ENCODE results near the gene HRH3. TPM values are rescaled to one million over a fixed set of nuclear protein-coding genes. Genes with fewer than 3 reads are reported as not detected.
A peak's percentile ranks its signal among the peaks of the same experiment; 100 is the strongest.

The HRH3 gene
- total RNA-seq, 1 experiment from 2014 or later = 1.8 TPM

DNA sequence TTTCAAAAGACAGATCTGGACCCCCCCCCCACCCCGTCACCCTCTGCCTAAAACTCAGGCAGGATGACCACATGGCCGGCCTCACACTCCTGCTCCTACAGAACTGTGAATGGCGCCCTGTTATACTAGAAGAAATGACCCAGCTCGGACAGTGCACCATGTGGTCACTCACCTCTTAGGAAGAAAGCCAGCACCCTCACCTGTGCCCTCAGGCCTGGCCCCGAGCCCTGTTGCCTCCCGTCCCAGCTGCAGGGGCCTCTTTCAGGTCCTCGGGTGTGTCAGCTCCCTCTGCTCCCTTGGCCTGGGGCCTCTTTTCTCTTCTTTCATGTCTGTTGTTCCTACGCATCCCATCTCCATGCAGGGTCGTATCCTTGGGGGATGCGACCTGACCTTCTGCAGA lies 42.0 kb upstream of the HRH3 start:
- no peaks in the 10 kb centered on the region for H3K23me2 ChIP-seq (ENCODE audit: insufficient read length, low read depth, low read length, poor library complexity, severe bottlenecking)
- no peak overlapping the region for H3T11ph ChIP-seq (ENCODE audit: low read length)
- no peak overlapping the region for H3K27ac ChIP-seq (ENCODE audit: insufficient read length, low read depth, low read length)
- H3K4ac ChIP-seq (ENCODE audit: low read depth, low read length) = no peak overlapping the region
- no peak overlapping the region for H2BK12ac ChIP-seq (ENCODE audit: insufficient read length, low read depth, low read length)
- Mint-ChIP-seq H3K9me3 (peaks cover 6 to 9% of the 10 kb centered on the region in 2 experiments; a peak in 4 of 5 replicates), H3K4me3 (no peak overlapping the region), H3K36me3 (ENCODE audit: insufficient read depth in 1 of 3, low read depth in 3 of 3) (peaks cover 40 to 80% (median 63%) of the 10 kb centered on the region in 3 experiments), H3K27me3 (ENCODE audit: low read depth) (no peaks in the 10 kb centered on the region), H3K4me1 (no peaks in the 10 kb centered on the region), H3K27ac (peak overlapping the region in 2 of 3 experiments; percentile 81 to 92; a peak in 3 of 7 replicates)
- H2BK20ac ChIP-seq (ENCODE audit: low read depth, low read length, poor library complexity, severe bottlenecking) = no peak overlapping the region
- no peak overlapping the region for H3K18ac ChIP-seq (ENCODE audit: insufficient read length, low read depth, low read length)
- H3K56ac ChIP-seq (ENCODE audit: insufficient read length, low read depth, low read length) = no peak overlapping the region
- H2AFZ ChIP-seq (ENCODE audit: low read length) = no peak overlapping the region
- no peak overlapping the region for H3K4me2 ChIP-seq (ENCODE audit: insufficient read depth, insufficient read length, low read length)
- no peaks in the 10 kb centered on the region for H3K27me3 ChIP-seq (ENCODE audit: insufficient read depth, low read length)
- WGBS (ENCODE audit: extremely low coverage, insufficient read length, low lambda C conversion rate) = no CpG with 5 or more reads among the region's 10 CpGs
- TF ChIP-seq CTCF (conservative IDR thresholded peaks at IDR 0.05) = no peak
- H2AK5ac ChIP-seq (ENCODE audit: insufficient read length, low read length) = no peak overlapping the region
- H4K20me1 ChIP-seq (ENCODE audit: control insufficient read depth, insufficient read depth, insufficient read length) = no peaks in the 10 kb centered on the region
- no peak overlapping the region for H3K23ac ChIP-seq (ENCODE audit: insufficient read length, low read depth, low read length)
- no peaks in the 10 kb centered on the region for H3K79me2 ChIP-seq (ENCODE audit: insufficient read depth, low read length)
- no peak overlapping the region for H4K5ac ChIP-seq (ENCODE audit: insufficient read length, low read depth, low read length)
- no peak overlapping the region for H3K14ac ChIP-seq (ENCODE audit: insufficient read depth, low read length)
- no peaks in the 10 kb centered on the region for H3K9me3 ChIP-seq (ENCODE audit: control insufficient read depth, low read depth, low read length)
- H4K8ac ChIP-seq (replicated peaks; ENCODE audit: insufficient read length, low read depth, low read length) = no peak overlapping the region
- no peak overlapping the region for H3K9ac ChIP-seq (ENCODE audit: extremely low read depth, insufficient read length, low read length)
- H2BK120ac ChIP-seq (ENCODE audit: low read depth, low read length, poor library complexity, severe bottlenecking) = no peak overlapping the region
- H3K4me1 ChIP-seq (ENCODE audit: insufficient read depth, low read length) = no peaks in the 10 kb centered on the region
- no peak overlapping the region for H2BK5ac ChIP-seq (ENCODE audit: insufficient read length, low read length)
- no peaks in the 10 kb centered on the region for H3K79me1 ChIP-seq (ENCODE audit: insufficient read depth, low read depth, low read length, poor library complexity, severe bottlenecking)
- DNase-seq = no peak
- no peak overlapping the region for H4K91ac ChIP-seq (ENCODE audit: insufficient read length, low read depth, low read length)
- no peak overlapping the region for H2BK15ac ChIP-seq (ENCODE audit: low read depth, low read length)
